Activated CD4-positive, CD25-positive, alpha-beta regulatory T cell treated with anti-CD3 and anti-CD28 coated beads, Interleukin-2, amount 50 U/mL, for 16 hours (primary cell): ENCODE results near the gene MND1.
A peak's percentile ranks its signal among the peaks of the same experiment; 100 is the strongest.
"Not testable (repeated sequence)": the region's sequence is repeated elsewhere in the genome, so short reads cannot be mapped to it uniquely, and the experiment has no call there.

Experiments used
- DNase-seq: peaks from one replicate; pipeline ENCODE4 v3.0.0-alpha.2; 2020; ENCODE audit warnings: low read depth, low spot score

MND1 gene

DNA sequence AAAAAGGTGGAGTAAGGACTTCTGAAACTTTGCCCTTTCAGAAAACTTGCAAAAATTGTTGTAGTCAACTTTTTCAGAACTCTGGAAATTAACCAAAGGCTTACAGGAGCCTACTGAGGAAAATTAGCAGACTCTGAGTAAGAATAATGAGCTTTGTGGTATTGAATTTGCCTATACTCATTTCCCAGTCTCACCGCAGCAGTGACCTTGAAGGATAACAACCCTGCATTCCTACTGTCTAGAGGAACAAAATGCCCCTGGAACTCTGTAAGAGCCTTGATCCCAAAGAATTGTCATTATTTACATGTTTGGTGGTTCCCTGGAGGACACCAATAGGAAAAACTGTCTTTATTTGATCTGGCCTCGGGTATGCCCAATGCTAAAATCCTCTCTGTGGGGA, 57.9 kb downstream of the MND1 start:
- no peak for DNase-seq

DNA sequence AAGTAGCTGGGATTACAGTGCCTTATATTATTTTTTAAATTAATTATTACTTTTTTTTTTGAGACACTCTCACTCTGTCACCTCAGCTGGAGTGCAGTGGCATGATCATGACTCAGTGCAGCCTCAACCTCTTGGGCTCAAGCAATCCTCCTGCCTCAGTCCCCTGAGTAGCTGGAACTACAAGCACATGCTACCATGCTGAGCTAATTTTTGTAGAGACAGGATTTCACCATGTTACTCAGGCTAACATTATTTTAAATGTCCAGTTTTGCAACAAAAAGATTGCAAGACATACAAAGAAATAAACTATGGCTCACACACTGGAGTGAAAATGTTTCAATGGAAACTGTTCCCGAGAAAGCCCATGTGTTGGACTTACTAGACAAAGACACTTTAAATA, 59.2 kb downstream of the MND1 start:
- DNase-seq: no peak

DNA sequence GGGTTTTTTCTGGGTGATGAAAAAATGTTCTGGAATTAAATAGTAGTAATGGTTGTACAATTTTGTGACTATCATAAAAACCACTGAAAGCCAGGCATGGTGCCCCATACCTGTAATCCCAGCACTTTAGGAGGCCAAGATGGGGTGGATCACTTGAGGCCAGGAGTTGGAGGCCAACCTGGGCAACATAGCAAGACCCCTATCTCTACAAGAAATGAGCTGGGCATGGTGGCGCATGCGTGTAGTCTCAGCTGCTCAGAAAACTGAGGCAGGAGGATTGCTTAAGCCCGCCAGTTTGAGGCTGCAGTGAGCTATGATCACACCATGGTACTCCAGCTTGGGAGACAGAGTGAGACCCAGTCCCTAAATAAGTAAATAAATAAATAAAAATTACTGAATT, 63.4 kb downstream of the MND1 start:
- DNase-seq: no peak

DNA sequence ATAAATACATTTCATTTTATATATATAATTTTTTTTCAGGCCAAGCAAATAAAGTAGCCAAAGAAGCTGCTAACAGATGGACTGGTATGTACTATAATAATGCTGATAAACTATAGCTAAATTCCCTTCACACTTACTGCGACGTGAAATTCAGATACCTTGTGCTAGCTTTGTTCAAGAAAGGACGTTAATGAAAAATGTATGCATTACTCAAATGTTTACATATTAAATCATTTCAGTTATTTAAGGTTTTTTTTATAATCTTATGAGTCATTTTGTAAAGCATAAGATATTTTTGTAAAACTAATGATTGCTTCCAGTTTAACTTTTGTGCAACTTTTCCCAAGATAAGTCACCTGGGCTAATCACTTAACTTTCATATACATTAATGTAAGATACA, 64.4 kb downstream of the MND1 start:
- DNase-seq: no peak

DNA sequence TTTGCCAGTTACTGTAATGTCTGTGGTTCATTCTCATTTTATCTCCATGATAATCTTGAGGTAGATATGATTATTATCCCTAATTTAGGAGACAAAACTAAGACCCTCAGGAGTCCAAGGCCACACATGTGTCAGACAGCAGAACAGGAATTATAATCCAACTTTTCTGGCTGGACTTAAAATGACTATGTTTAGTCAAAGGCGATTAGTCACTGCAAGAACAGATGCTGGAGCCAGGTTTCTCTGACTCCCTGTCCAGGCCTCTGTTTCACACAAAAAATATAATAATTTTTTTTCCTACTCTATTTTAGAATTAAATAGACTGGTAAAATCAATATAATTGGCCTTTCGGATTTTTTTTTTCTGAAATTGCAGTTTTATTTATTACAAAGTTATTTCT, 64.9 kb downstream of the MND1 start:
- no peak for DNase-seq

DNA sequence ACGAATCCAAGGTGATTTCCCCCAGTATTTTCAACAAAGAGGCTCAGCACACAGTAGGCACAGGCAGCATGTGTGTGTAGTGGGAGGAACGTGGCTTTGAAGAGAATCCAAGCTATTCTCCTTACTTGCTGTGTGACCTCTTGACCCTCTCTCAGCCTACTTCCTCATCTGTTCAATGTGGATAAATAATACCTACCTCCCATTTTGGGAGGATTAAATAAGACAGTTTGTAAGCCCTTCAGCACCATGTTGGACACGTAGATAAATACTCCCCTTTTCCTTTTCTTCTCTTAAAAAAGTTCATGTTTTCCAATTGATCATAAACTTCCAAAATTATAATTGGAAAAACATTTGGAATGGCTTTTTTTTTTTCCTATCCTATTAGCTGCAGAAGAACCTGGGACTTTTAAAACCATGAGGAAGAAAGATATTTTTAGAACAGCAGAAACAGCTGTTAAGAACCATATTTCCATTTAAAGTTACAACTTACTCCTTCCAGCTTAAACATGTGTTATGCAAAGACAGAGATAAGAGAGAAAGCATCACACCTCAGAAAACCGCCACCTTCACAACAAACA, 65.5 kb downstream of the MND1 start:
- no peak for DNase-seq

DNA sequence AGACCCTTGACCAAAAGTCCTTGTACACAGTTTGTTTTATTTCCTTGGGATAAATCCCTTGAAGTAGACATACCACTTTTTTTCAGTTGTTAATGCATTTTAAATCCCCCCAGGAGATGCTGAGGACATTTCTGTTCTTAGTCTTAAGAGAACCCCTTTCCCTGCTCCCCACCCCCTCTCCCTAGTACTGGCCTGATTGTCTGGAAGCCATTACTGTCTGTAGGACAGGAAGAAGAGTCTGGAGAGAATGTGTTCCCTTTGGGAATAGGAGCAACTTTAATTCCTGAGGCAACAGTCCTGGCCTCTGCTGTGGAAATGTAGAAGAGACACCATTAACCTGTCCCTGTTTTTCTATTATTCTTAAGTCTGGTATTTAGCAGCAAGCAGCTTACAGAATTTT, 69.4 kb downstream of the MND1 start:
- no peak for DNase-seq

DNA sequence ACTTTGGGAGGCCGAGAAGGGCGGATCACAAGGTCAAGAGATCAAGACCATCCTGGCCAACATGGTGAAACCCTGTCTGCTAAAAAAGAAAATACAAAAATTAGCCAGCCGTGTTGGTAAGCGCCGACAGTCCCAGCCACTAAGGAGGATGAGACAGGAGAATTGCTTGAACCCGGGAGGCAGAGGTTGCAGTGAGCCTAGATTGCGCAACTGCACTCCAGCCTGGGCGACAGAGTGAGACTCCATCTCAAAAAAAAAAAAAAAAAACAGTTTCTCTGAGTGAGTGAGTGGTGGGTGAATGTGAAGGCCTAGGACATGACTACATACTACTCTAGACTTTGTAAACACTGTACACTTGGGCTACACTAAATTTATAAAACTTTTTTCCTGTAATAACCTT, 72.0 kb downstream of the MND1 start:
- DNase-seq: not testable (repeated sequence)

DNA sequence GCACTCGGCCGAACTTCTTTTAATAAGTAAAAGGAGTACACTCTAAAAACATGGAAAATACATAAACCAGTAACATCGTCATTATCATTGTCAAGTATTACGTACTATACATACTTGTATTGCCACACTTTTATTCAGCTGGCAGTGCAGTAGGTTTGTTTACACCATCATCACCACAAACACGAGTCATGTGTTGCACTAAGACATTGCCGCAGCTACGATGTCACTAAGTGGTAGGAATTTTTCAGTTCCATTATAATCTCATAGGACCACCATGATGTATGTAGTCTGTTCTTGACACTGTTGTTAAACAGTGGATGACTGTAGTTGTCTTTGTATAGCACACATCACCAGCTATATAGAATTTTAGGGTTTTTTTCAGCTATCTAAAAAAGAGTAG, 73.6 kb downstream of the MND1 start:
- no peak for DNase-seq

DNA sequence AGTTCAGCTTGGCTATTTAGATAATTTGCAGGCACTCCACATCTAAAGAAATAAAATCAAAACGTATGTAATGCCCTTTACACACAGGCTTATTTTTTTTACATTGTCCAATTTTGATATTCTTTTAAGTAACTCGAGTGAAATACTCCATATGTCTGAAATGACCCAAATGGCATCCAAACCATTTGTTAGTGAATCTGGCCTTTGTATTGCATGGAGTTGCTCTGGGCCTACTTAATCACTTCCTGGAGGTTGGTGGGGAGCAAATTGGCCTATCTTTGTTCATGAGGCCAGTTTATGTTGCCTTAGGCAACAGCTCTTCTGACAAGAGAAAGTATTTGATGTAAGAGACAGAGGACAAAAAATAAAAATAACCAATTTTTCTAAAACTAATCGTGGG, 74.1 kb downstream of the MND1 start:
- DNase-seq: no peak

DNA sequence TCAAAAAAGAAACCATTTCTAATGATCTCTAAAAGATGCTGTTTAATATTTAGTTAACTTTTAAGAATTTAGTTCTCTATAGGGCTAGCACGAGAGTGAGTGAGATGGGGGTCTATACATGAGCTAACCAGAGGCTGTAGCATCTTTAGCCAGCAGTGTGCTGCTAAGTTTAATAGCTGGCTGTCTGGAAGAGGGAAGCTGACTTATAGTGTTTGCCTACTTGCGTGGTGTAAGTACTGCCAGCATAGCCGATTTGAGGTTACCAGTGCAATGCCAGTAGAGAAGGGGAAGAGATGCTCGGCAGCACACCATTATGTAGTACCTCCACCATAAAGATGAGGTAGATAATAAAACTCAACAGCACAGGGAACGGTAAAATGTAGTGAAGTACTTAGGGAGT, 74.5 kb downstream of the MND1 start:
- DNase-seq: no peak

DNA sequence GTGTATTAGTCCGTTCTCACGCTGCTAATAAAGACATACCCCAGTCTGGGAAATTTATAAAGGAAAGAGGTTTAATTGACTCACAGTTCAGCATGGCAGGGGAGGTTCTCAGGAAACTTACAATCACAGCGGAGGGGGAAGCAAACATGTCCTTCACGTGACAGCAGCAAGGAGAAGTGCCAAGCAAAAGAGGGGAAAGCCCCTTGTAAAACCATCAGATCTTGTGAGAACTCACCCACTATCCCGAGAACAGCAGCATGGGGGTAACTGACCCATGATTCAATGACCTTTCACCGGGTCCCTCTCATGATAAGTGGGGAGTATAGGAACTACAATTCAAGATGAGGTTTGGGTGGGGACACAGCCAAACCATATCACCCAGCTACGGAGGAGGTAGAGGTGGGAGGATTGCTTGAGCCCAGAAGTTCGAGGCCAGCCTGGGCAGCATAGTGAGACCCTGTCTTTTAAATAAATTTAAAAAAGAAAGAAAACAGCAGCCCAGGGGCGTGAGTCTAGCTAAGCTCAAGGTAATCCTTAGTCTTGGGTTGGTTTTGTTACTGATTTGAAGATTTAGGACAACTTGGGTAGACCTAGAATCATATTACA, 75.3 kb downstream of the MND1 start:
- DNase-seq: no peak

DNA sequence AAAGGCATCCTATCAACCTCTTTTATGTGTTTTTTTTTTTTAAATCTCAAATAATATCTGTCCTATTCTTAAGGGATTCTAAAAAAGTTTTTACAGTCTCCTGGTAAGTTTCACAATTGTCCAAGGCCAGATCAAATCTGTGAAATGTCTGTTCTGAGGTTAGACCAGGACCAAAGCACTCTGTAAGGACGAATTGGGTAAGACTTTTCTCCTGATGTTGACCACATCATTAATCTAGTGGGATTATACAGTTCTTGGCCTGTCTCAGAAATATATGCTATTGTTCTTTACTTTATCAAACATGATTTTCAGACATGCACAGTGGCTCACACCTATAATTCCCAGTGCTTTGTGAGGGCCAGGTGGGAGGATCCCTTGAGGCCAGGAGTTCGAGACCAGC, 75.9 kb downstream of the MND1 start:
- no peak for DNase-seq

DNA sequence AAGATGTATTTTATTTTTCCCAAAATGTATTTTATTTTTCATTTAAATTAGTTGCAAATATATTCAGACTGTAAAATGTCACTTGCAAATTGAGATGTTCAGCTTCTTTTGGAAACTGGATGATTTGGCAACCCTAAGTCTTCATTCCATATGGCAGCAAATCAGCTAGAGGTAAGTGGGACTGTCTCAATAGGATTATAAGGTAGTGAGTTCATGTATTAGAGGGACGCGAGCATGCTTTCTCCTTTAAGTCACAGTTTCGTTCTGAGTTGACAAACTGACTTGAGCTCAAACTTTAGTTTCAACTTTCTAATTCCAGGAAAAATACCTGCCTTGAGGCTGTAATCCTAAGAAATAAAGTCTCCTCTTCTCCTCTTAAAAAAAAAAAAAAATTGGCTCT, 77.5 kb downstream of the MND1 start:
- no peak for DNase-seq

DNA sequence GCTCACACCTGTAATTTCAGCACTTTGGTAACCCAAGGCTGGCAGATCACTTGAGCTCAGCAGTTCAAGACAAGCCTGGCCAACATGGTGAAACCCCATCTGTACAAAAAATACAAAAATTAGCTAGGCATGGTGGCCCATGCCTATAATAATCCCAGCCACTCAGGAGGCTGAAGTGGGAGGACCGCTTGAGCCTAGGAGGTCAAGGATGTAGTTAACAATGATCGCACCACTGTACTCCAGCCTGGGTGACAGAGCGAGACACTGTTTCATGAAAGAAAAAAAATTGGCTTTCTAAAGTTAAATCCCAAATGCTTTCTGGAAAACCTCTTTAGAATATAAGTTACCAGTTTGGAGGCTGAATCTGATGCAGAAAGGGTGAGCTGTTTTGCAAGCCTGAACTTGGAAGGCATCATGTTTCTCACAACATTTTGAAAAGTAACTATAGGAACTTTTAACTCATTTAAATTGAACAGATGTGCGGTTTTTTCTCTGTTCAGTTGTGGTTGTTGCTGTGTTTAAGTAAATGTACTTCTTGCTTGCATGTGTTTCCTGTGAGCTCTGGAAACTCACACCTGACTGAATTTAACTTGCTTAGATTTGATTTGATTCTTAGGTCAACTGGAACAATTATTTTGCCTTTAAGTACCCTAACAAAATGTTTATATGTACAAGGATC, 81.9 kb downstream of the MND1 start:
- no peak for DNase-seq

DNA sequence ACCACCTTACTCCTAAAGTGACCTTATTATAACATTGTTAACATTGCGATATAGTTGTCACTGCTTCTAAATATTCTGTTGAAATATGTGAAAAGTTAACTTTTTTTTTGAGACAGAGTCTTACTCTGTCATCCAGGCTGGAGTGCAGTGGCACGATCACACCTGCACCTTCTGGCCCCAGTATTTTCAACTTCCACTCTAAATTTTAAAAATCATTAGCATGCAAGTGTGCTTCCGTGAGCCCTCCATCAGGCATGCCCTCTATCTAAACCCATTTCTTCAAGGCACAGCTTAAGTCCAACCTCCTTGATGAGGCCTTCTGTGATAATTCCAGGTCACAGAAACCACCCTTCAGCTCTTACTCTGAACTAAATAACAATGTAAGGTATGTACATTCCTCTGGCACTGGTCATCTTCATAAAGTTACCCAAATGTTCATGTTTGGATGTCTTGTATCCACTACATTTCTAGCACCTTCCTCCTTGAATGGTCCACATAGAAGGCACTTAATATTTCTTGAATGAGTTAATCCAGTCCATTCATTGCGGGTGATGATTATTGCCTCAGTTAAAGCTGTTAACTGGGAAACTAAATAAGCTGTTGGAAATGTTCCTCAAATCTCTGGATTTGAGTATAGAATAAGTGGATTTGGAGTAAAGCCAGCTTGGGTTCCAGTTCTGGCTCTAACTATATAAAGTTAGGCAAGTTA, 83.0 kb downstream of the MND1 start:
- no peak for DNase-seq

DNA sequence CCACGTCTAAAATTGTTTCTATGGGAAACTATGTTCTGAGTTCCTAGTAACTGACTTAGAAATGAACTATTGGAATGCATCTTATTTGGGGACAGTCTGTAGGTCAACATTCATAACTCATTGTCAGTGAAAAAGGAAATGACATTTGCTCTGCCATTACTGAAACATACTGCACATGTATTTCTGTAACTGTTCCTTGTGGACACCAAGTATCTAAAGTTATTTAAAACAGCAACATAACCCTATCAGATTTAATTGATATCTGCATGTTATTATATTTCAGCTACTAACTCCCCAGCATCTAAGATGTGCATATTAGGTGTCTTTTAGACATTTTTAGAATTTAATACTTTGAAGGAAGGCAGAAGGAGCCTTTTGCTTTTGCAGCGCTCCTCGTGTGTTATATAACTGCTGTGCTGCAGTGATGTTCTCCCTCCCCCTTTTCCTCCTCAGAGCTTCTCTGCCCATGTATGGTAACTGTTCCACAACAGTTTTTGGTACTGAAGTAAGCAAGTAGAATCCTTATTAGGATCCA, 84.5 kb downstream of the MND1 start:
- DNase-seq: no peak

DNA sequence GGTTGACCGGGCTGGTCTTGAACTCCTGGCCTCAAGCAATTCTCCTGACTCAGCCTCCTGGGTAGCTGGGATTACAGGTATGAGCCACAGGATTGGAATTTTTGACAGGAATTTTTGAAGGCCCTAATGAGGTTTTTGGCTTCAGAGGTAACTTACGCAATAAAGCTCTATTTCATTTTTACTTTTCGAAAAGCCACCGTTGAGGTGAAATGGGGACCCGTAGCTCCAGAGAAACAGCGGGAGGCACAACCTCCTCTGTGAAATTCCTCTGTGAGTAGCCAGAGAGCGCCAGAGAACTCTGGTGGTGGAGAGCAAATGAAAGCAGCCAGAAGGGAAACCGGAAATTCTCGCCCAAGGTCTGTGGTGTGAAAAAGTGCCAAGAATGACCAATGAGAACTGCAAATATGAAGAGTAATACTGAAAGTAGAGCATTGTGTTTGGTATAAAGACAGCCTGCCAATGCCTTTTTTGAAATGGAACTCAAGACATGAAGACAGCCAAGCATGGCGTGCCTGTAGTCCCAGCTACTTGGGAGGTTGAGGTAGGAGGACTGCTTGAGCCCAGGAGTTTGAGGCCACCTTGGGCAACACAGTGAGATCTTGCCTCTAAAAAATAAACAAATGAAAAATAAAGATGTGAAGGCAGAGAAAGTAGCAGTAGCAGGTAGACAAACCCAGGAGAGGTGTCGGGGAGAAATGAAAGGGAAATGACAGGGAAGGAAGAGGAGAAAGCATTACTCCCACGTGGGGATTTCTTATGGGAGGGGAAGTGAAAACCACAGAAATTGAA, 88.7 kb downstream of the MND1 start:
- DNase-seq: peak; percentile 37

DNA sequence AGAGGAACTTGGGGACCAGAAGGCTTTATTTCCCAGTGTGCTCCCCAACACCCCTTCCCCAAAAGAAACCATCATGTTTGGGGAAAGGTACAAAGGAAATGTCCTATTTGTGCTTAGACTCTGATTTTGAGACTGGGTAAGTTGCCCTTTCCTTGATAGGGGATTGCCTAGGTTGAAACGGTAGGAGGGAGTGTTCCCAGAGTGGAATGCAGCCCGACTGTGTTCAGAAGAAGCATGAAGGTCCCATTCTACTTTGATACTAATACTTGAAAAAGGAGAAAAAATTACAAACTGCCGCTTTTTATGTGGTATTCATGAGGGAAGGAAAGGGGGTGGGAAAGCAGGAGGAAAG, 89.2 kb downstream of the MND1 start:
- no peak for DNase-seq

DNA sequence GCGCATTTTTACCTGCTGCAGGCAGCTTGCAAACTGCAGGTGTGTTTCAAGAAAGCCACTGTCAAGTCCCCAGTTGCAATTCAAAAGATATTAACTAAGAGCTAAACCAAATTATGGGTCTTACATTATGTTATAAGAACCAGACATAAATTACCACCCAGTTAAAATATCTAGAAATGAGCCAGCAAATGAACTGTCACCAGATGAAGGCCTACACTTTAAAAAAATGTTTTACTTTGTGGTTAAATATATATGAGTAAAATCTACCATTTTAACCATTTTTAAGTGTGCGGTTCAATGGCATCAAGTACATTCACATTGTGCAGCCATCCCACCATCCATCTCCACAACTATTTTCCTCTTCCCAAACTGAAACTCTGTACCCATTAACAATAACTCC, 89.7 kb downstream of the MND1 start:
- DNase-seq: no peak

DNA sequence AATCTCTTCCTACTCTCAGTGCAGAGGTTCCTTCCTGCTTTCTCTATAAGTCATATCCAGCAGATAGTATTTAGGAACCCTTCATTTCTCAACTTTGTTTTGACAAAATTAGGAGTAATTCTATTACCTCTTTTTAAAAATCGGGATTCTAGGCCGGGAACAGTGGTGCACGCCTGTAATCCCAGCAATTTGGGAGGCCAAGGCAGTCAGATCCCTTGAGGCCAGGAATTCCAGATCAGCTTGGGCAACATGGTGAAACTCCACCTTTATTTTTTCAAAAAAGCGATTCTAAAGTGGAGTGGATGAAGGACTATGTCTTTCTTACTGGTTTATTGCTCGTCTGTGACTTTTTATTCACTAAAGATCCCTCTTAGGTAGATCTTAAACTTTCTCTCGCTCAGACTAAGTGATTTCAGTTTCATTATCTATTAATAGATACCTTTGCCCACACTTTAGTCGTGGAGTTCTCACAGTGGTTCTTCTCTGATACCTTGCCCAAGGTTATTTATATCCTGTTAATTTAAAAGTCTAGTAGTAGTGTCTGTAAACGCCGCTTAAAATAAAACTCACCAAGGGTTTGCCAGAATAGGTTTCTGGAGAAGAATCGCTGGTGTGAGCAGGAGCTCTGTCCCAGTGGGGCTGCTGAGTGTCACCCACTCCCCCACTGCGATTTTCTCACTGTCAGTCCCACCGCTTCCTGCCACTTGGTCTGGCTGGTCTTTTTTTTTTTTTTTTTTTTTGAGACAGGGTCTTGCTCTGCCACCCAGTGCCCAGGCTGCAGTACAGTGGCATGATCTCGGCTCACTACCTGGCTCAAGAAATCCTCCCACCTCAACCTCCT, 94.6 kb downstream of the MND1 start:
- no peak for DNase-seq
